ENCODE data around the gene GBGT1.
"Not testable (repeated sequence)": the region's sequence is repeated elsewhere in the genome, so short reads cannot be mapped to it uniquely, and the experiment has no call there.

GBGT1 gene

GRCh38 chr9:133169687-133170086, 6.0 kb upstream of the GBGT1 start:
- not testable (repeated sequence) for H3K9me3 ChIP-seq (ENCODE audit: control insufficient read depth, low read depth, low read length); H3K27ac ChIP-seq (ENCODE audit: low read length); H3K4me3 ChIP-seq (ENCODE audit: low read length); H3K9ac ChIP-seq (ENCODE audit: low read length); H3K4me1 ChIP-seq (ENCODE audit: control insufficient read depth, low read depth, low read length); H3K27me3 ChIP-seq (ENCODE audit: control insufficient read depth, insufficient read depth, low read length); H3K36me3 ChIP-seq (ENCODE audit: control insufficient read depth, low read depth, low read length)

DNA sequence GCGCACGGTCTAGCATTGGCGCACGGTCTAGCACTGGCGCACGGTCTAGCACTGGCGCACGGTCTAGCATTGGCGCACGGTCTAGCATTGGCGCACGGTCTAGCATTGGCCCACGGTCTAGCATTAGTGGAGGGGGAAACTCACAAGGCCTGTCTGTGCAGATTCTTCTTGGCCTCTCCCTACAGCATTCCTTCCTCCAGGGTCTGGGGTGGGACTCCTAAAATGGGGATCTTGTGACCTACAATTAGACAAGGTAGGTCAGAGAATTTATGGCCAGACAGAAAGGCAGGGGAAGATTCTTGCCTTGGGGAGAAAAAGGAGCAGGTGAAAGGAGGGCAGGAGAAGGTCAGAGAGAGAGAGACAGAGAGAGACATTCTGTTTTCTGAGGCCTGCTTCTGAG, 5.4 kb upstream of the GBGT1 start:
- H3K9me3 ChIP-seq (ENCODE audit: control insufficient read depth, low read depth, low read length), result no peaks in the 10 kb centered on the region
- no peaks in the 10 kb centered on the region for H3K36me3 ChIP-seq (ENCODE audit: control insufficient read depth, low read depth, low read length)
- peaks cover 5% of the 10 kb centered on the region for H3K27me3 ChIP-seq (ENCODE audit: control insufficient read depth, insufficient read depth, low read length)
- H3K27ac ChIP-seq (ENCODE audit: low read length), result no peak overlapping the region
- H3K9ac ChIP-seq (ENCODE audit: low read length), result no peak overlapping the region
- H3K4me1 ChIP-seq (ENCODE audit: control insufficient read depth, low read depth, low read length), result no peaks in the 10 kb centered on the region
- H3K4me3 ChIP-seq (ENCODE audit: low read length), result no peak overlapping the region

GRCh38 chr9:133168432-133168831, 4.7 kb upstream of the GBGT1 start:
- H3K9me3 ChIP-seq (ENCODE audit: control insufficient read depth, low read depth, low read length), result no peaks in the 10 kb centered on the region
- no peak overlapping the region for H3K4me3 ChIP-seq (ENCODE audit: low read length)
- no peak overlapping the region for H3K9ac ChIP-seq (ENCODE audit: low read length)
- no peak overlapping the region for H3K27ac ChIP-seq (ENCODE audit: low read length)
- H3K4me1 ChIP-seq (ENCODE audit: control insufficient read depth, low read depth, low read length), result no peaks in the 10 kb centered on the region
- H3K36me3 ChIP-seq (ENCODE audit: control insufficient read depth, low read depth, low read length), result no peaks in the 10 kb centered on the region
- H3K27me3 ChIP-seq (ENCODE audit: control insufficient read depth, insufficient read depth, low read length), result peaks cover 9% of the 10 kb centered on the region

DNA sequence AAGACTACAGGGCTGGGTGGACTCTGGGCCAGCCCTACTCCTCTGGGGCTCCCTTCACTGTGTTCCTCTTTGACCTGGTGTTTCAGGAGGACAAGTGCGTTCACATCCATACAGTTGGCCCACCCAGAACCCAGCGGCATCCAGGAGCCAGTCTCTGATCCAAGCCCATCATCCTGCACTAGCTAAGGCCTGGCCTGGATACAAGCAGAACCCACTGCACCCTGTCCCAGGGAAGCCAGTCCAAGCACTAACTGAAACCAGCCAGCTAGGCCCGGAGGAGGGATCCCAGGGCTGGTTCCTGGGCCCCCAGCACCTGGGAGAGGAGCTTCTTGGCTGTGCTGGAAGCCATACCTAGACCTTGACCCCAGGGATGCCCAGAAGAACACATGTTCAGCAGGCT, 4.1 kb upstream of the GBGT1 start:
- Histone ChIP-seq H3K9me3 (ENCODE audit: control insufficient read depth, low read depth, low read length) (no peaks in the 10 kb centered on the region), H3K27ac (ENCODE audit: low read length) (no peak overlapping the region), H3K36me3 (ENCODE audit: control insufficient read depth, low read depth, low read length) (no peaks in the 10 kb centered on the region), H3K4me1 (ENCODE audit: control insufficient read depth, low read depth, low read length) (no peaks in the 10 kb centered on the region), H3K27me3 (ENCODE audit: control insufficient read depth, insufficient read depth, low read length) (peaks cover 16% of the 10 kb centered on the region), H3K9ac (ENCODE audit: low read length) (no peak overlapping the region), H3K4me3 (ENCODE audit: low read length) (no peak overlapping the region)

DNA sequence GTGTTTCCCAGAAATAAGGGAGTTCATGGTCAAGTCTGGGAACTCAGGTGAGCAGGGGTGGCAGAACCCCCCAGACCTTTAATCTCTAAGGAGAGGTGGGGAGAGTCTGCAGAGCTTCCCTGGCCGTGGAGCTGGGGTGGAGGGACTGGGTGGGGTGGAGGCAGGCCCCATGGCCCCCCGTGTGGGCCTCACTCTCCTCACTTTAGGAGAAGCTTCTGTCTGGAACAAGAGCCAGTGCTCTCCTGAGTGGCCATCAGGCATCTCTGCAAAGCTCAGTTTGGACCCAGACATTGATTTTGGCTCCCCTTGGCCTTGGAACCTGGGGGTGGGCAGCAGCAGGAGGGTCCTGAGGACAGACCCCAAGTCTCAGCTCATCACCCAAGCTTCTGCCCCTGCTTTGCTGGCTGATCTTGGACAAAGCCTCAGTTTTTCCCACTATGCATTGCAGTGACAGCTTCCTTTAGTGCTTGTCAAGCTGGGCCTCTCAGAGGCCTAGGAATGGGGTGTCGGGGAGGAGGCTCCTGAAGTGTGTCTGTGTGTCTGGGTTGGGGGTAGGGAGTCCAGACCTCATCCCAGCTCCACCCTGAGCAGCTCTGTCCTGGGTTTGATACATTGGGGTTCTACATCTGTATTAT, 3.5 kb upstream of the GBGT1 start:
- H3K4me1 ChIP-seq (ENCODE audit: control insufficient read depth, low read depth, low read length), result no peaks in the 10 kb centered on the region
- H3K36me3 ChIP-seq (ENCODE audit: control insufficient read depth, low read depth, low read length), result no peaks in the 10 kb centered on the region
- H3K9me3 ChIP-seq (ENCODE audit: control insufficient read depth, low read depth, low read length), result no peaks in the 10 kb centered on the region
- H3K27me3 ChIP-seq (ENCODE audit: control insufficient read depth, insufficient read depth, low read length), result peaks cover 20% of the 10 kb centered on the region
- H3K4me3 ChIP-seq (ENCODE audit: low read length), result no peak overlapping the region
- no peak overlapping the region for H3K27ac ChIP-seq (ENCODE audit: low read length)
- no peak overlapping the region for H3K9ac ChIP-seq (ENCODE audit: low read length)

DNA sequence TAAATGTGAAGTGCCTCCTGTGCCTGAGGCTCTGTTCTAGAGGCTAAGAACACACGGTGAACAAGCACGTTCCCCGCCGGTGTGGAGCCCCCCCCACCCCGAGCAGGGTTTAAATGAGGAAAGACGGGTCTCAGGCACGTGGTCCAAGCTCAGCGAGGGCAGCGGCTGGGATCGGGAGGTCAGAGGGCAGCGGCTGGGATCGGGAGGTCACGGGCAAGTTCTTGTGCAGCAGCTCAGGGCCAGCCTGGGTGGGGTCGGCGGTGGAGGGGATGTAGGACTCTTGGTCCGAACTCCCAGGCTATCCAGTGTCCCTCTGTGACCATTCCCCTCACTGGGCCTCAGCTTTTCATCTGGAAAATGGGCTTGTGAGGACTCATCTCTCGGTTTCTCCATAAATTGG, 2.7 kb upstream of the GBGT1 start:
- H3K27ac ChIP-seq (ENCODE audit: low read length), result no peak overlapping the region
- no peaks in the 10 kb centered on the region for H3K4me1 ChIP-seq (ENCODE audit: control insufficient read depth, low read depth, low read length)
- no peaks in the 10 kb centered on the region for H3K36me3 ChIP-seq (ENCODE audit: control insufficient read depth, low read depth, low read length)
- no peak overlapping the region for H3K9ac ChIP-seq (ENCODE audit: low read length)
- H3K27me3 ChIP-seq (ENCODE audit: control insufficient read depth, insufficient read depth, low read length), result peaks cover 20% of the 10 kb centered on the region
- H3K9me3 ChIP-seq (ENCODE audit: control insufficient read depth, low read depth, low read length), result no peaks in the 10 kb centered on the region
- no peak overlapping the region for H3K4me3 ChIP-seq (ENCODE audit: low read length)

- Histone ChIP-seq H3K9ac (ENCODE audit: low read length) (no peak overlapping the region), H3K4me3 (ENCODE audit: low read length) (no peak overlapping the region), H3K4me1 (ENCODE audit: control insufficient read depth, low read depth, low read length) (no peaks in the 10 kb centered on the region), H3K27me3 (ENCODE audit: control insufficient read depth, insufficient read depth, low read length) (peaks cover 20% of the 10 kb centered on the region), H3K36me3 (ENCODE audit: control insufficient read depth, low read depth, low read length) (no peaks in the 10 kb centered on the region), H3K27ac (ENCODE audit: low read length) (no peak overlapping the region), H3K9me3 (ENCODE audit: control insufficient read depth, low read depth, low read length) (no peaks in the 10 kb centered on the region)
These were observed 1.7 kb upstream of the GBGT1 start for GRCh38 chr9:133165452-133165730.

DNA sequence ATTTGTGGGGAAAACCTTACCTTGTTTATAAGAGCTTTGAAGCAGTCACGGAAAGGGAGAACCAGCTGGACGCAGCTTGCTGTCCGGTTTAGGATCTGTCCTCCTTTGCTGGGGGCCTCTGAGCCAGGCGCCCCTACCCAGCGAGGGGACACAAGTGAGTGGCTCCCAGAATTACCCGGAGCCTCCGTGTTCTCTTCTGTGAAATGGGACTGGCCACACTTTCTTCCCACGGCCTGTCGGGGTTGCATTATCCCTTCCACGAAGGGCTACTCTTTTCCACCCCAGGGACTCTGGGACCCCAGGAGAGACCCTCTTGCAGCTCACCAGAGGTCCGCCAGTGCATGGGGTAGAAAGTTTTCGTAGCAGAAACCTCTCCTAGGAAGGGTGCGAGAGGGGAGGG, 477 bp upstream of the GBGT1 start:
- Histone ChIP-seq H3K9me3 (ENCODE audit: control insufficient read depth, low read depth, low read length) (no peaks in the 10 kb centered on the region), H3K27ac (ENCODE audit: low read length) (no peak overlapping the region), H3K27me3 (ENCODE audit: control insufficient read depth, insufficient read depth, low read length) (peaks cover 20% of the 10 kb centered on the region), H3K4me3 (ENCODE audit: low read length) (peak overlapping the region; percentile 68), H3K9ac (ENCODE audit: low read length) (peak overlapping the region; percentile 12), H3K4me1 (ENCODE audit: control insufficient read depth, low read depth, low read length) (no peaks in the 10 kb centered on the region), H3K36me3 (ENCODE audit: control insufficient read depth, low read depth, low read length) (no peaks in the 10 kb centered on the region)

GRCh38 chr9:133162861-133163503, 732 bp downstream of the GBGT1 start:
- H3K4me3 ChIP-seq (ENCODE audit: low read length), result peak overlapping the region; percentile 68

GRCh38 chr9:133161547-133161950, 2.2 kb downstream of the GBGT1 start:
- H3K27me3 ChIP-seq (ENCODE audit: control insufficient read depth, insufficient read depth, low read length), result peaks cover 20% of the 10 kb centered on the region
- H3K36me3 ChIP-seq (ENCODE audit: control insufficient read depth, low read depth, low read length), result no peaks in the 10 kb centered on the region
- H3K4me1 ChIP-seq (ENCODE audit: control insufficient read depth, low read depth, low read length), result no peaks in the 10 kb centered on the region
- H3K27ac ChIP-seq (ENCODE audit: low read length), result no peak overlapping the region
- no peaks in the 10 kb centered on the region for H3K9me3 ChIP-seq (ENCODE audit: control insufficient read depth, low read depth, low read length)
- H3K9ac ChIP-seq (ENCODE audit: low read length), result no peak overlapping the region
- H3K4me3 ChIP-seq (ENCODE audit: low read length), result no peak overlapping the region

More at GRCh38 chr9:133162861-133163503, 732 bp downstream of the GBGT1 start:
- Histone ChIP-seq H3K27me3 (ENCODE audit: control insufficient read depth, insufficient read depth, low read length) (peaks cover 20% of the 10 kb centered on the region), H3K36me3 (ENCODE audit: control insufficient read depth, low read depth, low read length) (no peaks in the 10 kb centered on the region), H3K9ac (ENCODE audit: low read length) (peak overlapping the region; percentile 12), H3K4me1 (ENCODE audit: control insufficient read depth, low read depth, low read length) (no peaks in the 10 kb centered on the region), H3K9me3 (ENCODE audit: control insufficient read depth, low read depth, low read length) (no peaks in the 10 kb centered on the region), H3K27ac (ENCODE audit: low read length) (no peak overlapping the region)

- Histone ChIP-seq H3K27me3 (ENCODE audit: control insufficient read depth, insufficient read depth, low read length) (peaks cover 20% of the 10 kb centered on the region), H3K4me3 (ENCODE audit: low read length) (no peak overlapping the region), H3K4me1 (ENCODE audit: control insufficient read depth, low read depth, low read length) (no peaks in the 10 kb centered on the region), H3K9me3 (ENCODE audit: control insufficient read depth, low read depth, low read length) (no peaks in the 10 kb centered on the region), H3K36me3 (ENCODE audit: control insufficient read depth, low read depth, low read length) (no peaks in the 10 kb centered on the region), H3K9ac (ENCODE audit: low read length) (no peak overlapping the region), H3K27ac (ENCODE audit: low read length) (no peak overlapping the region)
These were observed 2.8 kb downstream of the GBGT1 start for GRCh38 chr9:133160742-133161546.

DNA sequence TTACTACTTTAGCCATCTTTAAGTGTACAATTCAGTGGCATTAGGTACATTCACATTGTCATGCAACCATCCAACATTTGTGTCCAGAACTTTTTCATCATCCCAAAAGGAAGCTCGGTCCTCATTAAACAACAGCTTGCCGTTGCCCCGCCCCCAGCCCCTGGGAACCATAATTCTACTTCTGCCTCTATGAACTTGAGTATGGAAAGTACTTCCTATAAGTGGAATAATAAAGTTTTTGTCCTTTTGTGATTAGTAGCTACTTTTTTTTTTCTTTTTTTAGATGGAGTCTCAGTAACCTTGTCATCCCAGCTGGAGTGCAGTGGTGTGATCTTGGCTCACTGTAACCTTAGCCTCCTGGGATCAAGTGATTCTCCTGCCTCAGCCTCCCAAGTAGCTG, 5.0 kb downstream of the GBGT1 start:
- Histone ChIP-seq H3K4me1 (ENCODE audit: control insufficient read depth, low read depth, low read length) (no peaks in the 10 kb centered on the region), H3K27me3 (ENCODE audit: control insufficient read depth, insufficient read depth, low read length) (peaks cover 13% of the 10 kb centered on the region), H3K4me3 (ENCODE audit: low read length) (no peak overlapping the region), H3K27ac (ENCODE audit: low read length) (no peak overlapping the region), H3K9ac (ENCODE audit: low read length) (no peak overlapping the region), H3K9me3 (ENCODE audit: control insufficient read depth, low read depth, low read length) (no peaks in the 10 kb centered on the region), H3K36me3 (ENCODE audit: control insufficient read depth, low read depth, low read length) (peaks cover 3% of the 10 kb centered on the region)
